Inflammatory macrophage (primary cell): Measurements from ENCODE around the gene ACTN2.

Experiments
- DNase-seq, 2 donors: peaks; one replicate each; pipeline ENCODE4 v3.0.0-alpha.2; 2020 to 2022

The ACTN2 gene

DNA sequence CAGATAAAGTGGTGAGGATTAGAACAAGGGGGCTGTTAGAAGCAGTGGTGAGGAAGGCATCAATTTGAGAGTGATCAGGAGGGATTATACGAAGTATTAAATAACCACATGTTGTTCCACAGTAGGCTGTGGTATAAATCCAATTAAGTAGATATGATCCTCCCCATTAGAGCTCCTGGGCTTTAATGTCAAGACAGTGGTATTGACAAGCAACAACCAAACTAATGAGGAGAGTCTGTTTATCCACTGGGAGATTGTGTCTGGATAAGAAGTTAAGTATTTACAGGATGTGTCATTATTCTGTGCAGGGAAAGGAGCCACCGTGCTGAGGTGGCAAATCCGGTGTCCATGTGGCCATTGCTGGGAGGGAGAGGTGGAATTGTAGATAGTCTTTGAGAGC is 5.8 kb downstream of the ACTN2 start:
- no peak for DNase-seq

DNA sequence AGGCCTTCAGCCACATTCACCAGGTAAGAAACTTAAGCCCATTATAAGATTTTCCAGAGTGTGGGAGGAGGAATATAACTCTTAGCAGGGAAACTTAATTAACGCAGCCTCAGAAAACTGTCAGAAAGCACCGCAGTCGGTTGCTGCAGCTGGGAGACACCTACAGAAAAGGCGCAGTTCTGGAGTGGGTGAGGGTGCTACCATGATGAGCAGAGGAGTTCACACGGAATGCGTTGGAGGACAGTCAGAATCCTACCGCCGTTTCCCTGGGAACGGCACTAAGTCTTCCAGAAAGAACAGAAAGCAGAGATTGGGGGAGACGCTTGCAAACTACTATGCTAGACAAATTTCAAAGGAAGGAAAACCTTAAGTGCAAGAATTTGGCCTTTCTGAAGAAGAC is 6.4 kb downstream of the ACTN2 start:
- DNase-seq, result no peak

DNA sequence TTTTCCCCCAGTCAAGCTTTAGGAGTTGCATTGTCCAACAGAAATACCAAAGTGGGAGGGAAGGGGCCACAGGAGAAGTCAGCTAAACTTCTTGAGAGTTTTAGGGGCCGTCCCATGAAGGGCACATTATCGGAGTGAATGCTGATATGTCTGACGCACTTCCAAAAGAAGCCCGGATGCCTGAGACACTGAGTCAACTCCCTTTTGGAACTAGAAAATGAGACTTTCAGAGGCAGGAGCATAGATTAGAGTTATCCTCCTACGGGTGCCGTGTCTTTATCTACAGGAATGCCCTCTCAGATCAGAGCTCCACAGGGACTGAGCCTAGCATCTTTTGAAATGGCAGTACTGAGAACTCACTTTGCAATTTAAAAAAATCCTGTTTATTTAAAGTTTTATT is 13.1 kb downstream of the ACTN2 start:
- DNase-seq, result no peak

DNA sequence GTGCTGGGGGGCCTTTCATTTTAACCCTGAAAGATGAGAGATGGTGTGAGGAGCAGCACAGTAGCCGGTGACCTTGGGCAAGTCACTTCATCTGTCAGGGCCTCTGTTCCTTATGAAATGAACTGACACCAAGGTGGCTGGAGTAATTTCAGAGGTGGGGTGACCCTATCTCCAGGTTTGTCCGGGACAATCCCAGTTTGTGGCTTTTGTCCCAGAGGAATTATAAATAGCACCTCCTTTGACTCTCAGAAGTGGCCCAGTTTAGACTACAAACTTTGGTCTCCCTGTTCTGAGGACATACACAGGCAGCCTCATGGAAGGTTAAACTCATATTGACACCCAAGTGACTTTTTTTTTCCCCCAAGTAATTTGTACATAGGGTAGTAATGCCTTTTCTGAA is 14.6 kb downstream of the ACTN2 start:
- DNase-seq, result no peak

DNA sequence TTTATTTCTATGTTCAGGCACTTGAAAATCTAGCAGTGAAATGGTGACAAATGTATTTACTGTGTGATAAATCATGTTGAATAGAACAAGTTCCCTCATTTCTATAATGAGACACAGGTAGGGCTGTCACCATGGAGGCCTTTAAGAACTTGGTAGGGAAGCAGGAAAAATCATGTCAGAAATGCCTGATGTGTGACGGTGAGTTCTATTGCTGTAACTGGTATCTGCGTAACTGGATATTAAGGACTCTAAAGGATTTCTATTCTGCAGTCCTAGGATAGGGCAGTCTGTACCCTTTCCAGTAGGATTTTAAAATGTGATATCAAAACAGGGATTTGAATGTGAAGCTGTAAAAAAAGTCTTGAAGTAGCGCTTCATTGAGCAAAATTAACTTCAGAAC is 15.5 kb downstream of the ACTN2 start:
- no peak for DNase-seq

DNA sequence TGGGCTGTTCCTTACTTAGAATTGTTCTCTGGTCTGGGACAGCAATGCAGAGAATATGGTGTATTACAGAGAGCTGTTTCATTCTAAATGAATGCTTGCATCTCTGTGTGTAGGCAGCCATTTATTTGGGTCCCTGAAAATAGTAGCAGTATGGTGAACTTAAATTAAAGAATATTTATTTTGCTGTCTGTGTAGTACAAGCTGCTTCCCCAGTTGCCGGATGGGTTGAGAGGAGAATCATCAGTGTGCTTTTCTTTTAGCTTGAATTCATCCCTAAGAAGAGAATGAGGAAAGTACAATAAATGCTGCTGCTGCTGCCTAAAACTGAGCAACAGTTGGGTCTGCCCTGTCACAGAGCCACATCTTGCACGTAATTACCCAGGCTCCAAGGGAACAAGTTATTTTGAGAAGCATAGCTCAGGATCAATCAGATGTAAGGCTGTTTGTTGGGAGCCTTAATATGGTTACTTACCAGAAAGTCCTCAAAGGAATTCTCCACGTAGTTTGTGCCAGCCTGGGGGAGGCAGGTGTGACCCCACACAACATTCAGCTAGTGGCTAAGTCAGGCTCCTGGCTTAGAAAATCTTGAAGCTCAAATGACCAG is 16.6 kb downstream of the ACTN2 start:
- DNase-seq, result no peak

DNA sequence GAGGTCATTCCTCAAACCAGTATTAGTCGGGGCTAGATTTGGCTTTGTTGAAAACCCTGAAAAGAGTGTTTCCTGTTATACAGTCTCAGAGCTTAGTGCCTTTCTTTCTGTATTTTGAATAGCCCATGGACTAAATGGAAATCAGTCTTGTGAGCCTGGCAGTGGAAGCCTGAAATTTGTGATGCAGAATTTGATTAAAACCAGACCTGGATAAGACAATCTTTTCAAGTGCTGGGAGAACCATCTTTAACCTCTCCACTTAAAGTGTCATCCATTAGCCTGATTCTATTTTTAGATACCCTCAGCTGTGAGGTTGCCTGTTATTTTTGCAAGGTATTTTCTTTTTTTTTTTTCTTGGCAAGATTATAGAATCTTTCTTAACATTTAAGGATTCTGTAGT is 19.5 kb downstream of the ACTN2 start:
- DNase-seq, result no peak

DNA sequence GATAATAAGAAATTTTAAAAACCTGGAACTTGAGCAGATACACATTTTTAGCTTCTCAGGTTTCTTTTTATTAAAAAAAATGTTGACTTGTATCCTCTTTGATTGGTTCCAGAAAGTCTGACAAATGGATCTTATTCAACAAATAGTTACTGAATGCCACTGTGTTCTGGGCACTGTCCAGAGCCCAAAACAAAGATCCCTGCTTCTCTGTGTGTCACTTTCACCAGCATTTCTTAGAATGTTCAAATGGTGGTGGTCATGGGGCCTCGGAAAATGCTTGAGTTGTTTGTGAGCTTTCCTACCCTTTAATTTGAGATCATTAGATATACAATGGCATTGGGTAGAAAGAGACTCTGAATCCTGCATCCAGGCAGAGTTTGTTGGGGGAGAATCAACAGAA is 19.9 kb downstream of the ACTN2 start:
- no peak for DNase-seq

DNA sequence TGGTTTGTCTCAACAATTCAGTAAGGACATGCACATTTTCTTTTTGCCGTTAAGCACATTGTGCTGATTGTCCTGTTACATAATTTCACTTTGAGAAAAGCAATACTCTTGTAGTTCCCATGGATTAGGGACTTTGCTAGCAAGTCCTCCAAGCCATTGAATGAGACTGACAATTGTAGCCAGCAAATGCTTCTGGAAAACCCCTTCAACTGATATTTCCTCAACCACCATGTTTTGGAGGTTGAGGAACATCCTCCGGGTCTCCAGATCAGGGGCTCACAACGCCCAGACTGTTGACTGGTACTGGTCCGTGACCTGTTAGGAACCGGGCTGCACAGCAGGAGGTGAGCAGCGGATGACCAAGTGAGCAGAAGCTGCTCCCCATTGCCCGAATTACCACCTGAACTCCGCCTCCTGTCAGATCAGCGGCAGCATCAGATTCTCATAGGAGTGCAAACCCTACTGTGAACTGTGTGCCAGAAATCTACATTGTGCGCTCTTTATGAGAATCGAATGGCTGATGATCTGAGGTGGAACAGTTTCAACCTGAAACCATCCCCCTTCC is 24.1 kb downstream of the ACTN2 start:
- no peak for DNase-seq

DNA sequence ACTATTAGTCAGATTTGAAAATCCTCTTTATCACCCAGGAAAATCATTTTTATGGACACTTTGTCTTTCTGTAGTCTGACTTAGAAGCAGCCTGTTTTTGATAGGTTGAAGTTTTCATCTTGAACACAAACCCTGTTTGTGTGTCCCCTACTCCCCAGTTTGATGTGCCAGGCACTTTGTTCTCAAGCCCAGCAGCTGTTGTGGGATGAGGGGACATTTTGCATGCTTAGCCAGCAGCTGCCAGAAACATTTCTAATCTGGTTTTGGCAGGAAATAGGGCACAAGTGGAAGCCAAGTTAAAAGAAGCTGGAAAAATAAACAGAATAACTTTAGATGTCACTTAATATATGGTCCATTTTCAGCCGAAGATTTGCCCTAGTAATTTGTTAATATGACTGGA is 29.9 kb downstream of the ACTN2 start:
- DNase-seq, result no peak

DNA sequence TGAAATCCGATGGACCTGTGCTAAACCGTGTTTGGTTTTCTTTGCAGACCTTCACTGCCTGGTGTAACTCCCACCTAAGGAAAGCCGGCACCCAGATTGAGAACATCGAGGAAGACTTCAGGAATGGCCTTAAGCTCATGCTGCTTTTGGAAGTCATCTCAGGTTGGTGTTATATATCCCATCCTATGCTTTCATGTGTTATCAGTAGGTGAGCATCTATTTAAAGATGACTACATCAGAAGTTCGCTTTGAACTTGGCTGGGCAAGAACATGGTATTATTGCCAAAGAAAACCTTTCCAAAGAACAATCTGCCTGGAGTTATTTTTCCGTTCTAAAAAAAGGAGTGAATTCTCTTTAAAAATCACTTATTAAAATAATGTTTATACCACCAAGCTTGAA is 31.5 kb downstream of the ACTN2 start:
- no peak for DNase-seq

DNA sequence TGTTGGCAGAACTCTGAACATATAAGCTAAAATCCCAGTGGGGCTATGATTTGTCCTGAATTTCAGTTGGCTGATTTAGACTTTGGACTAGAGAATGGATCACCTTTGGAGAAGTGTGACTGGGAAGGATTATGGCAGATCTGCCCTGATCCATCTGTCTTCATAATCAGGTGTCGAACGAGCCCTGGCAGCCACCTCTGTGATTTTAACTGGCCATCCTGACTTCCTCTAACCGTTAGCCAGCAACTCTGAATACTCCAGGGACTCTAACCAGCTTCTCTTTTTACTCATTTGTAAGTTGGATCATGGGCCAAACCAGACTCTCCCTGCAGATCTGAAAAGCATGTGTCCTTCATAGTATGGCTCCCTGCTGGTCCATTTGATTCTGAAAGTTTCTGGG is 32.0 kb downstream of the ACTN2 start:
- DNase-seq, result no peak

DNA sequence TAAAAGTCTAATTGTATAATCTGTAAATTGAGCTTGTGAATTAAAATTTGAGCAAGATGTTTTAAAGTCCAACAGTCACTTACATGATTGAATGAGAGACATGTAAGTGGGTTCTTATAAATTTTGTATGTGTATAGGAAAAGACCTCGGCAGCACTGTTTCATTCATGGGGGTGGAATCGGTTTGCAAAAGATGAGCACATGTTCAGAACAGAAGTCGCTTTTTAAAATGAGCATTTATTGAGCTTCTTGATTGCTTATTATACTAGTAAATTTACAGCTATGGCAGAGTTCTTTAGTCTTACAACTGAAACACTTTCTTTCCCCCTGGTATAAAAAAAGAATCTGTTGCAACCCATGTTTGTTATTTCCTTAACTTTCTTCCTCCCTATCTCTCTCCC is 33.9 kb downstream of the ACTN2 start:
- no peak for DNase-seq

DNA sequence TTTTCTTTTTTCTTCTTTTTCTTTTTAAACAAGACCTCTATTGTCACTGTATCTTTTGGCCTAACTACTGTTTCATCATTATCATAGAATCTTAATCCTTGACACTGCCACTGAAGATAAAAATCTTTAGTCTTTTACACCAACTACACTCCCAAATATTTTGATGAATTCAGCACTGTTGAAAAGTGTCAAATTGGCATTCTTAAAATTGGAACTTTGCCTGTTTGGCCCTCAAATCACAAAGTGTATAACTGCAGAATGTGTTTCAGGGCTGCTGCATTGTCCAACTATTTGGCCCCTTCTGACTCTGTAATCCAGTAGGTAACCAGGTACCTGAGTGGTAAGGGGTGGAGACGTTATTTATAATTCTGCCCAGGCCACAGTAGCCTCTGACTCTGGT is 34.3 kb downstream of the ACTN2 start:
- no peak for DNase-seq

DNA sequence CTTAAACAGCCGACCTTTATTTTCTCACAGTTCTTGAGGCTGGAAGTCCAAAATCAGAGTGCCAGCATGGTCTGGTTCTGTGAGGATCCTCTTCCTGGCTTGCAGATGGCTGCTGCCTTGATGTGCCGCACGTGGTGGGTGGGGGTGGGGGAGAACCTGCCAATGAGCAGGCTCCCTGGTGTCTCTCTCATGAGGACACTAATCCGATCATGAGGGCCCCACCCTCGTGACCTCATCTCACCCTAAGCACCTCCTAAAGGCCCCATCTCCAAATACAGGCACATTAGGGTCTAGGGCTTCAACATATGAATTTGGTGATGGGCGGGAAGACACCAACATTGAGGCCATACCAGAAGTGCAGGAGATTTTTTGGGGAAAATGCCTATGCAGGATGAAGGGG is 37.8 kb downstream of the ACTN2 start:
- no peak for DNase-seq

DNA sequence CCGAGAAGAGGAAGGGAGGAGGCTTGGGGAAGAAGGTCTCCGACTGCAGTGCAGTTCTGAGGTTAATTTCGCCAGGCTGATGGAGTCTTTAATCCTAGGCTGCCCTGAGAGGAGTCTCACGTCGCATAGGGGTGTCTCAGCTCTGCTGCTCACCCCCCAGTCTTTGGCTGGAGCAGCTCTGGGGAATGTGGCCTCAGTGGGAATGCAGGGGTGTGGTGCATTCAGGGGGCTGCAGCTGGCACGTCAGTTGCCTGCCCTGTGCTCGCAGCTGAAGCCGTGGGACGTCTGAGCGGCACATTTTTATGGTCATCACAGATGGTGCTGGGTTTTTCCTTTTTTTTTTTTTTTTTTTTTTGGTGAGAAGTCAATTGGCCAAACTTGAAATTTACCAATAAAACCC is 38.2 kb downstream of the ACTN2 start:
- no peak for DNase-seq

DNA sequence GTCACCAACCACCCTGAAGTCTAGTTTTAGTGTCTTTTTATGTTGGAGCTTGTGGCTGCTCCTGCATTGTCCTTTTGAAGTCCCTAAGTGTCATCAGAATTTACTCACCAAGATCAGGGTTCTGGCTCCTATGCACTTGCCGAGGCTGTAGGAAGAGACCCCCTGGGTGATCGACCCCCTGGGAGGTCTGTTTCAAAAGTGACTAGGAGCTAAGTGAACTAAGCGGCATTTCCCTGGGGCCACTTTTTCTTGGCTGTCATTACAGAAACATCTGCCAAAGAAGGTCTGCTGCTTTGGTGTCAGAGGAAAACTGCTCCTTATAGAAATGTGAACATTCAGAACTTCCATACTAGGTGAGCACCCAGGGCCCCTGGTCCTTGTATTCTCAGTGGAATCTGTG is 39.4 kb downstream of the ACTN2 start:
- no peak for DNase-seq

DNA sequence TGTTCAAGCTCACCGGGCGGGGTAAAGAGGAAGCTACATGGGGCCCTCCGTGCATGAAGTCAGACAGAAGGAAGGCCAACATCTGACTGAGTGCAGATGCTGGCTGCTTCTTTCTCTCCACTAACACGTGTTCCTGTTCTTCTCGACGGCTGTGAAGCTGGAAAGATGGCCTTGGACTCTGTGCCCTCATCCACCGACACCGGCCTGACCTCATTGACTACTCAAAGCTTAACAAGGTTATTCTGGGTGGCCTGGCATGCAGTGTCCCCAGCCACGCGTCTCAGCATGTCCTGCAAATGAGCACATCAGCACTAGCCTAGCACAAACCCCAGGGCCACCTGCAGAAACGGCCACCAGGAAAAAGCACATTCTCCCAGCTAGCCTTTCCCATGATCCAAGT is 41.2 kb downstream of the ACTN2 start:
- no peak for DNase-seq

DNA sequence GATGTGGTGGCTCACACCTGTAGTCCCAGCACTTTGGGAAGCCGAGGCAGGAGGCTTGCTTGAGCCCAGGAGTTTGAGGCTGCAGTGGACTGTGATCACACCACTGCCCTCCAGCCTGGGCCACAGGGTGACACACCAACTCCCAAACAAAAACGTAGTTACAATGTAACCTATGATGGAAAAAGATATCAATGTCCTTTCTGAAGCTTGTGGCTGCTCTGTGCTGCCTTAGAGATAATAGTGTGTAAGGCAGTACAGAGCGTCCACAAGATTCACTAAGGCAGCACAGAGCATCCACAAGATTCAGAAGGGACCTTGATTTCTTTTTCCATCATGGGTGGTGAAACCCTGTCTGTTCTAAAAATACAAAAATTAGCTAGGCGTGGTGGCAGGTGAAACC is 42.5 kb downstream of the ACTN2 start:
- DNase-seq, result no peak

DNA sequence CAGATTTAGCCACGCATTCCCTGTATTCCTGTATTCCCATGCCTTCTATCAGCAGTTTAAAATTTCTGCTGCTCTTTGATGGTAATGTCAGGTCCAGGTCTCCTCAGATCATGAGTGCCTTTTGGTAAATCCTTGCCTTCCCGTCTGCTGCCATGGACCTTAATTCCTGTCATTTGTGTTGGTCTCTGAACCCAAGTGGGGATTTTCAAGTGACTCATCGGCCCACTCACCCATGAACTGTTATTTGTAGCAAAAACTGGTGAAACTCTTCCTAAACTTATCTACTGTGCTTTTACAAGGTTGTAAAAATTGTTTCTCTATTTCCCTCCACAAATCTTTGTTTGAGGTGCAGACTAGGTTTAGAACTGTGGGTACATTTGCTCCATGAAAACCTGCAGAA is 47.4 kb downstream of the ACTN2 start:
- DNase-seq, result no peak

DNA sequence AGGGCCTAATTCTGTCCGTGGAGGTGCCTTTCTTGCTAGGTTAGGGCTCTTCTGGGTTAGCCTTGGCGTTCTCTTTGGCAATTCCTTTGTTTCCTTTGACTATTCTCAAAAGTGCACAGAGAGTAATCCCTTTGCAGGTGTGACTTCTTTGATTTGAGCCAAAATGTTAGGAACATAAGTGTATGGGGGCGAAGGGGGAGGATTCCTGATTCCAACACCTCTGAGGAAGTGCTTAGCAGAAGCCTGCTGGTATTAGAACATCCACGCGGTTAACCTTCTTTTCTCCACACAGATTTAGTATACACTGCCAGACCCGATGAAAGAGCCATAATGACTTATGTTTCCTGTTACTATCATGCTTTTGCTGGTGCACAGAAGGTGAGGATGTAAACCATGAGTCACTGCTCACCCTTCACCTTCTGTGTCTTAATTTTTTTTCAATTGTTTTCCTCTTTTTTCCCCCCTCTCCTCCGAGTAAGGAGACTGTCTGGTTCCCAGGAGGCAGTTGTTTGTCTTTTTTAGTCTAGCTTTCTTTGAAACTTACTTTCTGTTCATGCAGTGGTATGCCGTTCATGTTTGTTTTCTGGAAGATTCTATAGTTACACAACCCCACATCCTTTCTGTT is 48.0 kb downstream of the ACTN2 start:
- DNase-seq, result no peak

DNA sequence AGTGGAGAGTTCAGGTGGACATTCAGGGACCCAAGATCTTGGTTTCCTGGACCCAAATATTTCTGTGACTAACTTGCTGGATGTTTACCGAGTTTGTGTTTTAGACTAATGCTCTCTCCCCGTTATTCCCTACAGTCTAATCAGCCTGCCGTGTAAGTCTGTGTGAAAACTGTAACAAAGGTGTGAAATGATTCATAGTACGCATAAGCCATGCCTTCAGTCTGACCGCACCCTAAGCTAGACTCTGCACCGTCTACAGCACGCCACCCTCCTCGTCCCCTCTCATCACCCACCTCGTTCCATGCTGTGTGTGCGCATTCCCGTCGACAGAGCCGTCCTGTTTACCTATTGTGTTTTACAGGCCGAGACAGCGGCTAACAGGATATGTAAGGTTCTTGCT is 50.5 kb downstream of the ACTN2 start:
- DNase-seq, result no peak

DNA sequence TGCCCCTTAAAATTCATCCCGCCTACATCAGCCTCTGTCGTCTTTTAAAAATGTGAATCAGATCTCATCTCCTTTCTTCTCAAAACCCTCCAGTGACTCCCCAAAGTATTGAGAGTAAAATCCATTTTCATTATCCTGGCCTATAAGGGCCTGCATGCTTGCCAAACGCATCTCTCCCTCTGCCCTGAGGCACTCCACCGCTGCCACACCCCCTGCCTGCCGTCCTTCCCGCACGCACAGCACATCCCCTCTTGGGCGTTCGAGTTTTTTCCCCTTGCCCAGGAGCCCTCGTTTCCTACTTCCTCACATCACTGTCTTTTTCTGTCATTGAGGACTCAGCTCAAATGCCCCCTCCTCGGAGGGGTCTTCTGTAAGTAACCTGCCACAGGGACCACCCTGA is 55.5 kb downstream of the ACTN2 start:
- DNase-seq, result no peak

DNA sequence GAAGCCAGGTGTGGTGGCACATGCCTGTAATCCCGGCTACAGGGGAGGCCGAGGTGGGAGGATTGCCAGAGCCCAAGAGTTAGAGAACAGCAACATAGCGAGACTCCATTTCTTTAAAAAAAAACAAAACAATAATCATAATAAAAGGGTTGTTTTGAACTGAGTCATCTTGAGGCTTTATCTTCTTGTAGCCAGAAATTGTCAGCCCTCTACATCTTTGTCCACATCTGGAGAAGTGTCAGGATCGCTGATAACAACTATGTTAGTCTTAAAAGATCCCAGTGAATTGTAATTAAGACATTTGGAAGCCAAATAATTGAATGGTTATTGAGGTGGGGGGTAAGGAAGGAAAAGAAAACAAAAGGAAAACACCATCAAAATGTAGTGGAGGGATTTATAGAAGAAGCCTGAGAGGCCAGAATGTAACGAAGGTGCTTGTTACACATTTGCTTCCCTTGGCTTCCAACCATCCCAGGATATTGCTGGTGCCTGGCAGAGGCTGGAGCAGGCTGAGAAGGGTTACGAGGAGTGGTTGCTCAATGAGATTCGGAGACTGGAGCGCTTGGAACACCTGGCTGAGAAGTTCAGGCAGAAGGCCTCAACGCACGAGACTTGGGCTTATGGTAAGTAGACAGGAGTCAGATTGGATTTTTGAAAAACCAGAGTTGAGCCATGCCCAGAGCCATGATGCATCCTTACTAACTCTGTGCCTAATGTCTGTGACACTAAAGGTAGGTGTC is 56.3 kb downstream of the ACTN2 start:
- DNase-seq, result no peak
